ENCODE data around the gene NOXA1. TPM values are rescaled to one million over a fixed set of nuclear protein-coding genes. Genes with fewer than 3 reads are reported as not detected.

Gene NOXA1
- total and polyA plus RNA-seq, 2 of the 8 experiments (the other 6 are each of a cell fraction or from before 2014, with no cell fraction given) = 0.34 to 0.91 TPM

DNA sequence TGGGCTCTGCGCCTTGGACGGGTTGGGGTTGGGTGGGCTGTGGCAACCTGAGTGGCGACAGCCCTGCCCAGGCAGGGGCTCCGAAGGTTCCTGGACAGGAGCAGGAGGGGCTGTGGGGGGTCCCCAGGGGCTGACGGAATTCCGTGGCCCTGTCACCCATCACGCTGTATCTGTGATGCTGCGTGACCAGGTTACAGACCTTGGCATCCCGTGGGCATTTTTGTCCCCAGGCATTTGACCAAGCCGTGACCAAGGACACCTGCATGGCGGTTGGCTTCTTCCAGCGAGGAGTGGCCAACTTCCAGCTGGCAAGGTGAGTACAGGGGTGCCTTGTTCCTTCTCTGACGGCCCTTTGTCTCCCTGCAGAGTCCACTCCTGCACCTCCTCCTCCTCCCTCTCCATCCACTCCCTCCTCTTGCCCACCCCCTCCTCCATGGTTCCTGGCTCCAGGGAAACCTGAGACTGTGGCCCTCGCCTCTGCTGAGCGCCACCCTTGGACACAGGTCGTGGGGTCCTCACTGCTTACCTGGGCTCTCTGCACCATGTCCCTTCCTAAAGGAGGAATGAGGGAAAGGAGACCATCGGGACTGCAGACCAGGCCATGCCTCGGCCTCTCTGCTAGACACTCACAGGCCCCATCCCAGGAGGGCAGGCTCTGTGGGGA is 3.0 kb downstream of the NOXA1 start:
- Histone ChIP-seq H2BK20ac (ENCODE audit: low read length) (no peak overlapping the region), H3K18ac (ENCODE audit: extremely low read depth, low read length) (no peak overlapping the region), H3K27me3 (replicated peaks in 1 of 4; ENCODE audit: control insufficient read depth in 3 of 4, extremely low read depth in 1 of 4, insufficient read depth in 3 of 4, low read length in 3 of 4) (peaks cover 0 to 13% (median 2%) of the 10 kb centered on the region in 4 experiments; a peak in 4 of 7 replicates), H3K23ac (ENCODE audit: insufficient read length) (no peak overlapping the region), H3K4me3 (ENCODE audit: extremely low read depth in 1 of 4, insufficient read depth in 2 of 4, low read depth in 3 of 4, low read length in 4 of 4) (no peak overlapping the region), H3K79me2 (ENCODE audit: control insufficient read depth in 1 of 2, insufficient read depth in 2 of 2, low read length in 2 of 2) (peaks cover 0 to 5% of the 10 kb centered on the region in 2 experiments; a peak in 1 of 4 replicates), H4K8ac (ENCODE audit: extremely low read depth, insufficient read depth, low read length) (no peak overlapping the region), H2BK5ac (ENCODE audit: low read depth, low read length) (no peak overlapping the region), H4K20me1 (replicated peaks in 1 of 2; ENCODE audit: control insufficient read depth in 1 of 2, insufficient read depth in 2 of 2, low read length in 2 of 2) (peaks cover 0 to 1% of the 10 kb centered on the region in 2 experiments), H3K27ac (ENCODE audit: low read depth, low read length) (no peak overlapping the region), H3K36me3 (ENCODE audit: control insufficient read depth in 2 of 4, insufficient read depth in 4 of 4, low read length in 3 of 4) (no peaks in the 10 kb centered on the region), H2BK12ac (ENCODE audit: low read depth, low read length) (peak overlapping the region; percentile 27; the same call in 1 of the 2 replicates), H4K91ac (replicated peaks; ENCODE audit: insufficient read length, low read length) (no peak overlapping the region), H3K14ac (ENCODE audit: insufficient read length) (no peak overlapping the region), H3K4me2 (ENCODE audit: insufficient read depth in 1 of 2, low read depth in 2 of 2, low read length in 2 of 2) (no peak overlapping the region), H2AK5ac (ENCODE audit: low read depth, low read length) (no peak overlapping the region), H2AFZ (ENCODE audit: low read length) (no peak overlapping the region), H3K56ac (replicated peaks; ENCODE audit: insufficient read length, low read depth, low read length) (no peak overlapping the region), H3K4ac (replicated peaks; ENCODE audit: insufficient read length, low read depth, low read length) (no peak overlapping the region), H3K79me1 (ENCODE audit: low read depth, low read length) (no peaks in the 10 kb centered on the region), H3K23me2 (ENCODE audit: low read depth, low read length) (peaks cover 9% of the 10 kb centered on the region; the same call in 1 of the 2 replicates), H3K9ac (replicated peaks in 1 of 4; ENCODE audit: extremely low read depth in 1 of 4, low read depth in 3 of 4, low read length in 3 of 4) (no peak overlapping the region), H3K9me3 (ENCODE audit: insufficient read depth in 2 of 2, low read depth in 1 of 2, low read length in 1 of 2) (no peaks in the 10 kb centered on the region), H4K5ac (ENCODE audit: insufficient read length, low read depth, low read length) (no peak overlapping the region), H2BK120ac (replicated peaks; ENCODE audit: low read depth, low read length) (no peak overlapping the region), H3K4me1 (replicated peaks in 1 of 4; ENCODE audit: control insufficient read depth in 3 of 4, insufficient read depth in 4 of 4, low read length in 3 of 4) (peaks cover 0 to 3% (median under 1%) of the 10 kb centered on the region in 4 experiments; a peak in 3 of 7 replicates), H2BK15ac (ENCODE audit: low read length) (no peak overlapping the region)
- POLR2A ChIA-PET (ENCODE audit: partially characterized antibody) = no interaction called here
- DNase-seq (ENCODE audit: low read depth in 1 of 2, low spot score in 2 of 2) (no peak), FAIRE-seq (no peak)
- CTCF ChIA-PET (ENCODE audit: partially characterized antibody) = no interaction called here
- TF ChIP-seq TAF7 (optimal IDR thresholded peaks at IDR 0.05; ENCODE audit: borderline replicate concordance, low read depth, low read length) (no peak), USF2 (IDR thresholded peaks at IDR 0.05; ENCODE audit: low read length) (no peak), SIN3A (conservative IDR thresholded peaks at IDR 0.05 in 1 of 2, IDR thresholded peaks at IDR 0.05 in 1 of 2; ENCODE audit: low read depth in 1 of 2, low read length in 2 of 2) (no peak), ATF2 (IDR thresholded peaks at IDR 0.05; ENCODE audit: low read length) (no peak), BACH1 (IDR thresholded peaks at IDR 0.05; ENCODE audit: low read length) (no peak), TEAD4 (IDR thresholded peaks at IDR 0.05; ENCODE audit: low read depth, low read length) (no peak), EP300 (IDR thresholded peaks at IDR 0.05; ENCODE audit: borderline replicate concordance in 1 of 2, low read depth in 2 of 2, low read length in 2 of 2) (no peak), SAP30 (IDR thresholded peaks at IDR 0.05; ENCODE audit: insufficient read depth, insufficient replicate concordance, low read length) (no peak)
- WGBS, 2 experiments (ENCODE audit: extremely low coverage in 1 of 2, insufficient coverage in 1 of 2, insufficient read length in 1 of 2, insufficient replicate concordance in 2 of 2, low coverage in 1 of 2, low lambda C conversion rate in 2 of 2, missing lambda C conversion rate in 1 of 2) = 90% methylated on average over 16 of the region's 18 CpGs; no CpG with 5 or more reads in 1 of the 2 experiments
